ENCODE measurements around the gene ABTB2. TPM values are rescaled to one million over a fixed set of nuclear protein-coding genes. Genes with fewer than 3 reads are reported as not detected.

The ABTB2 gene
- total and polyA plus RNA-seq, 2 of the 8 experiments (the other 6 are each of a cell fraction or from before 2014, with no cell fraction given): 7.7 to 10.2 TPM

GRCh38 chr11:34233215-34233614, 124.6 kb downstream of the ABTB2 start (continued):
- TF ChIP-seq GTF2F1 (IDR thresholded peaks at IDR 0.05; ENCODE audit: borderline replicate concordance, low read depth, low read length) (no peak), EP300 (IDR thresholded peaks at IDR 0.05; ENCODE audit: borderline replicate concordance in 1 of 2, low read depth in 2 of 2, low read length in 2 of 2) (no peak), SP1 (IDR thresholded peaks at IDR 0.05; ENCODE audit: low read depth, low read length) (no peak), ASH2L (IDR thresholded peaks at IDR 0.05; ENCODE audit: low read length) (no peak), NRF1 (IDR thresholded peaks at IDR 0.05; ENCODE audit: low read depth, low read length) (no peak)
